ACHN (cell line): ENCODE results near the gene LYZL2.

Source experiments
- DNase-seq: peaks from one replicate; pipeline ENCODE4 v3.0.0-alpha.2; 2015
- in situ Hi-C: cut with HindIII; loops from 2 replicates; pipeline ENCODE4 v1.10.0; 2017; ENCODE audit warnings: low sequenced_read_pairs, low pct_ligation_motif_present, low pct_unique_long_range_greater_than_20kb

LYZL2 gene

GRCh38 chr10:30573721-30574431 lies 55.7 kb downstream of the LYZL2 start:
- in situ Hi-C loops: no loop called here

GRCh38 chr10:30565449-30565848 lies 64.1 kb downstream of the LYZL2 start:
- in situ Hi-C loops: no loop called here
- DNase-seq: no peak

More at GRCh38 chr10:30573721-30574431, 55.7 kb downstream of the LYZL2 start:
- DNase-seq: no peak

GRCh38 chr10:30562787-30563186 lies 66.8 kb downstream of the LYZL2 start:
- in situ Hi-C loops: no loop called here
- no peak for DNase-seq
